ENCODE results near the gene PLXNB2.

Gene PLXNB2

GRCh38 chr22:50249341-50250248 lies 57.9 kb downstream of the PLXNB2 start:
- DNase-seq: no peak

- no peak for DNase-seq
These were observed 59.0 kb downstream of the PLXNB2 start for GRCh38 chr22:50248196-50249081.

GRCh38 chr22:50247748-50248147 lies 59.7 kb downstream of the PLXNB2 start:
- peak in 2 of 3 experiments; percentile 66 to 88 for DNase-seq

GRCh38 chr22:50246242-50247175 lies 60.9 kb downstream of the PLXNB2 start:
- DNase-seq: no peak

GRCh38 chr22:50245214-50246072 lies 62.0 kb downstream of the PLXNB2 start:
- no peak for DNase-seq

GRCh38 chr22:50244420-50245213 lies 62.8 kb downstream of the PLXNB2 start, which contains the start of gene TUBGCP6:
Gene TUBGCP6, minus strand, starts transcription at chr22:50245023. Its CDS starts 564 bp downstream, at chr22:50244459.
- peak; percentile 53 to 90 (median 83) for DNase-seq

GRCh38 chr22:50243685-50244419 lies 63.6 kb downstream of the PLXNB2 start:
- peak in 1 of 3 experiments; percentile 5 for DNase-seq

GRCh38 chr22:50242406-50242949 lies 65.0 kb downstream of the PLXNB2 start:
- no peak for DNase-seq

GRCh38 chr22:50238755-50239154 lies 68.7 kb downstream of the PLXNB2 start:
- no peak for DNase-seq

GRCh38 chr22:50236731-50237409 lies 70.6 kb downstream of the PLXNB2 start:
- DNase-seq: peak in 1 of 3 experiments; percentile 41

GRCh38 chr22:50233223-50233622 lies 74.2 kb downstream of the PLXNB2 start:
- no peak for DNase-seq

- no peak for DNase-seq
These were observed 74.8 kb downstream of the PLXNB2 start for GRCh38 chr22:50232481-50233151.

- no peak for DNase-seq
These were observed 78.1 kb downstream of the PLXNB2 start for GRCh38 chr22:50229370-50229769.

GRCh38 chr22:50228366-50228765 lies 79.1 kb downstream of the PLXNB2 start:
- DNase-seq: no peak

GRCh38 chr22:50227579-50228215 lies 79.7 kb downstream of the PLXNB2 start:
- no peak for DNase-seq

- no peak for DNase-seq
These were observed 80.6 kb downstream of the PLXNB2 start for GRCh38 chr22:50226875-50227165.

GRCh38 chr22:50226063-50226874 lies 81.2 kb downstream of the PLXNB2 start:
- no peak for DNase-seq

All from NCI-H1417 (cell line).